HG03159 (cell line): ENCODE results near the gene HS6ST3.

ENCODE experiments used
- ATAC-seq: cut with Tn5 transposase; IDR thresholded peaks from one replicate; pipeline ENCODE4 v1.9.1; 2021; ENCODE audit warnings: mild to moderate bottlenecking, moderate library complexity; ENCODE audit not compliant: unreplicated experiment

HS6ST3 gene

GRCh38 chr13:96862999-96863398 lies 773.1 kb downstream of the HS6ST3 start:
- no peak for ATAC-seq

- no peak for ATAC-seq
These were observed 781.6 kb downstream of the HS6ST3 start for GRCh38 chr13:96871469-96871868.

- ATAC-seq: no peak
These were observed 790.5 kb downstream of the HS6ST3 start for GRCh38 chr13:96880419-96880818.
